Right renal cortex interstitium (tissue), 3 donors: ENCODE data around the gene TACR2. TPM values are rescaled to one million over a fixed set of nuclear protein-coding genes. Genes with fewer than 3 reads are reported as not detected.
"Not testable (repeated sequence)": the region's sequence is repeated elsewhere in the genome, so short reads cannot be mapped to it uniquely, and the experiment has no call there.

Experiments used
- DNase-seq, 3 donors: peaks; one replicate each; pipeline ENCODE4 v3.0.0-alpha.2; 2013; ENCODE audit warnings: low read depth in 3 of 3, low spot score in 2 of 3
- polyA plus RNA-seq, 3 donors: library from polyadenylated mRNA; unstranded; fragments of 120-200 nt; gene quantifications; one replicate each; pipeline ENCODE4 v1.2.1, GENCODE V29; 2013; ENCODE audit not compliant: insufficient read length in 3 of 3

The TACR2 gene
- polyA plus RNA-seq, 3 donors = 0.10 to 0.28 (median 0.24) TPM

DNA sequence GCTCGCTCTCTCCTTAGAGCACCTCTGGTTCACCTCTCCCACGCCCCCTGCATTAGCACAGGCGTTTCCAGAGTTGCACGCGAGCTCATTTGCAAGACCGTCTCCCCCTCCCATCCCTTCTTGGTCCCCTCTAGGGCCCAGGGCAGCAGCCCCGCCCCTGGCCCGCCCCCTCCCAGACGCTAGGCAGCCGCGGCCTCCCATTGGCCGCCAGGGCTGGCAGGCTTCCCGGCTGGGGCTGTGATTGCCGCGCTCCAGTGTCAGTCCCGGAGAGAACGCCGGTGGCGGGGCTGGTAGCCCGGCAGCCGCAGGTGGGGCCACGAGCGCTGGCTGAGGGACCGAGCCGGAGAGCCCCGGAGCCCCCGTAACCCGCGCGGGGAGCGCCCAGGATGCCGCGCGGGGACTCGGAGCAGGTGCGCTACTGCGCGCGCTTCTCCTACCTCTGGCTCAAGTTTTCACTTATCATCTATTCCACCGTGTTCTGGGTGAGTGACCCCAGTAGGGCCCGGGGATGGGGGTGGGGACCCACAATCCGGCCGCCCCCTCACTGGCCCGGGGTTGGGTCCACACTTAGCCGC, 34.6 kb upstream of the TACR2 start, which contains the start of gene TSPAN15:
Gene TSPAN15, plus strand, starts transcription at position 257 of the 575 bp plus-strand sequence. Its CDS starts 130 bp downstream, at position 387.
- DNase-seq = peak; percentile 52 to 82 (median 67)

DNA sequence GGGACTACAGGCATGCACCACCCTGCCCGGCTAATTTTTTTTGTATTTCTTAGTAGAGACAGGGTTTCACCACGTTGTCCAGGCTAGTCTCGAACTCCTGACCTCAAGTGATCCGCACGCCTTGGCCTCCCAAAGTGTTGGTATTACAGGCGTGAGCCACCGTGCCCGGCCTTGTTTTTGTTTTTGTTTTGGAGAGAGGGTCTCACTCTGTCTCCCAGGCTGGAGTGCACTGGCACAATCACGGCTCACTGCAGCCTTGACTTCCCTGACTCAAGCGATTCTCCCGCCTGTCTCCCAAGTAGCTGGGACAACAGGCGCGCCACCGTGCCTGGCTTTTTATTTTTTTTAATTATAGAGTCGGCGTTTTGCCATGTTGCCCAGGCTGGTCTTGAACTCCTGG, 33.7 kb upstream of the TACR2 start:
- DNase-seq = not testable (repeated sequence)

DNA sequence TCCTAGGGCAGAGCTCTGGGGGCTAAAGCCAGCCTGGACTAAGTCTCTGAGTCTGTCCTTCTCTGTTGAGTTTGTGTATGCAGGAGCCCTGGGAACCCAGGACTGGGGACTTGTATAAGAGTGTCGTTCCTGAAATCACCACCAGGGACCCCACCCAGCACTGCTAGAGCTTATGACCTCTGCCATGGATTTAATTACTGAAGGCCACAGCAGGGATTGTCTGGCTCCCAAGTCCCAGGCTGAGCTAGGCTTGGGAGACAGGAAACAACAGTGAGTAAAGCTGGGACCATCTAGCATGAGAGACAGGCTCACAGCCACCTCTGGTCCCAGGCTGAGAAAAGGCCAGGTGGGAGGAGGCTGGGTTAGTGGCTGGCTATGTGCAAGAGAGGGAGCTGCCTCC, 33.1 kb upstream of the TACR2 start:
- DNase-seq = no peak

DNA sequence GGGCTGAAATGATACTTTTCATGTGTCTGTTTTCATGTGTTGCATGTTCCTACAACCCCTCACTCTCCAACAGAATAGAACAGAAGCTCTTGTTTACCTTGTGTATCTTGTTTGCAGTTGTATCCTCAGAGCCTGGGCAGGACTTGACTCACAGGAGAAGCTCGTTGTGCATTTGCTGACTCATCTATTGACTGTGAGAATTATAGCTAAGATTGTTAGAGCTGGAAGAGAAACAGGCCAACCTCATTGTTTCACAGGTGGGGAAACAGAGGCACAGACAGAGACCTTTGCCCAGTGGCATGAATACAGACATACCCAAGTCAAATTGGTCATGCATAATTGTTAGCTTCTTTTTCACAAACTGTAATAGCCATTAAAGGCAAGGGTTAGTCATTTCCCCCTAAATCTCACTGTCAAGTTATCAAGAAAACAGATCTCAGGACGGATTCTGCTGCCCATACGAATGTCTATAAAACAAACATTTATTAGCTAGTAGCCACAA, 30.0 kb upstream of the TACR2 start:
- no peak for DNase-seq

DNA sequence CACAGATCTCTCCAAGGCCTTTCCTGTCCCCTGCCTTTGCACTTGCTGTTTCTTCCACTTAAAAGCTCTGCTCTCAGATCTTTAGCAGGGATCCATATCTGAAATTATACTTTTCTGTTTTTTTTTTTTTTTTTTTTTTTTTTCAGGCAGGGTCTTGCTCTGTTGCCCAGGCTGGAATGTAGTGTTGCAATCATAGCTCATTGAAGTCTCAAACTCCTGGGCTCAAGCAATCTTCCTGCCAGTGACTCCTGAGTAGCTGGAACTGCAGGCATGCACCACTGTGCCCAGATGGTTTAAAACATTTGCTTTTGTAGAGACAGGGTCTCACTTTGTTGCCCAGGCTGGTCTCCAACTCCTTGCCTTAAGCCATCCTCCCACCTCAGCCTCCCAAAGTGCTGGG, 29.5 kb upstream of the TACR2 start:
- DNase-seq = no peak

DNA sequence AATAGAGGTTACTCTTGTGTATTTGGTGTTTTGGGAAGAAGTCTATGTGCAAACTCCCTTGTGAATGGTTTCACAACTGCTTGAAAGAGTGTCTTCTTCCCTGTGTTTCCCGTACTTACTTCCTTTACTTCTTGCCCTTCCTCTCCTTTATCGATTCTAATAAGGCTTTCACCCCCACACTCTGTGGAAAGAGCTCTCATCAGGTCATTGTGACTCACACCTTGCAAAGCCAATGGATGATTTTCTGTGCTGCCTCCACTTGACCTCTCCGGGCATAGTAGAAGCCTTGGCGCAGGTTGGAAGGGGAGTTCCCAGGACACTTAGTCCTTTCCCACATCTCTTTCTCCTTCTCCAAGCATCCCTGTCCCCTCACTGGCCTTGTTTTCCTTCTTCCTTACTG, 28.3 kb upstream of the TACR2 start:
- no peak for DNase-seq

DNA sequence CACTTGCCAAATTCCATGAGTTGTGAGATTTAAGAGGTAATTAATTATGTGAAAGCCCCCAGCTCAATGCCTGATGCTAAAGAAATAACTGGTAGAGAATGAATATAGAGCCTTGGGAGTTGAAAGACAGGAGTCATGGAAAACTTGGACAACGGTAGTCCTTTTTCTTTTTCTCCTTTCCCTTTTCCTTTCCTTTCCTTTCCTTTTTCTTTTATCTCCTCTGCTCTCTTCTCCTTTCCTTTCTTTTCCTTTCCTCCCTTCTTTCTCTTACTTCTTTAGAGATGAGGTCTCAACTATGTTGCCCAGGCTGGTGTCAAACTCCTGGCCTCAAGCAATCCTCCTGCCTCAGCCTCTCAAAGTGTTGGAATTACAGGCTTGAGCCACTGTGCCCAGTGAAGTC, 26.6 kb upstream of the TACR2 start:
- no peak for DNase-seq

DNA sequence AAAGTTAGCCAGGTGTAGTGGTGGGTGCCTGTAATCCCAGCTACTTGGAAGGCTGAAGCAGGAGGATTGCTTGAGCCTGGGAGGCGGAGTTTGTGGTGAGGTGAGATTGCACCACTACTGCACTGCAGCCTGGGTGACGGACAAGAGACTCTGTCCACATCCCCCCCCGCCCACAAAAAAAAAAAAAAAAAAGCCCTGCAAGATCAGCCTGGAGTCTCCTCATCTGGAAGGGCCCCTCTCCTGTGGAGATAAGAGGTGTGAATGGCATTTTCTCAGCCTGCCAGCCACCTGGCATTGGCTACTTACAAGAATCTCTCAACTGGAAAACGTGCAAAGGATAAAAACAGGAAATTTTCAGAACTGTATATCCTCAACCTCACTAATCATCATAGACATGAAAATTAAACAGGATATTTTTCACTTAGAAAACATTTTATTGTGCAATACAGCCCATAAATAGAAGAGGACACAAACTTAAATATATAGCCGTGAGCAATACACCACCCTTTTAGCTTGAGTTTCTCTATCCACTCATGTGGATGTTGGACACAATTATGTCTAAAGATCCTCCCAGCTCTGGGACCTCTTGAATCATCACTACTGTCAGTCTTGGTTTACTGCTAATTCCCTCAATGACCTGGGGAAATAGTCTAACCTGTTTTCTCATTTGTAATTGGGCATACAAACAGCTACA, 23.2 kb upstream of the TACR2 start:
- DNase-seq = no peak

DNA sequence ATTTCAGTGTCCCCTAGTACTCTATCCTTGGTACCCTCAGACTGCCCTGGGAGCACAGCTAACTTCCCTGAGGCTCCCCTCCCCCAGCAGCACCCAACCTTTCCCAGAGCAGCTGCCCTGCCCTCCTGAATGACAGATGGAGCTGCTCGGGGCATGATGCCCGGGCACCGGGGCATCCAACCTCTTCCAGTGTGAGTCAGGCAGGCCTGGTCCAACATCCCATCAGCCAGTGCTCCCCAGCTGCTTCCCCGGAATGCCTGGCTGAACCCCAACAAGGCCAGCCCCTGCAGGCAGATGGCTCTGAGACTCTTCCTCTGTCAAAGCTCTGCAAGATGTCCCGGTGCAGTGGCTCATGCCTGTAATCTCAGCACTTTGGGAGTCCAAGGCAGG, 22.6 kb upstream of the TACR2 start:
- DNase-seq = no peak

DNA sequence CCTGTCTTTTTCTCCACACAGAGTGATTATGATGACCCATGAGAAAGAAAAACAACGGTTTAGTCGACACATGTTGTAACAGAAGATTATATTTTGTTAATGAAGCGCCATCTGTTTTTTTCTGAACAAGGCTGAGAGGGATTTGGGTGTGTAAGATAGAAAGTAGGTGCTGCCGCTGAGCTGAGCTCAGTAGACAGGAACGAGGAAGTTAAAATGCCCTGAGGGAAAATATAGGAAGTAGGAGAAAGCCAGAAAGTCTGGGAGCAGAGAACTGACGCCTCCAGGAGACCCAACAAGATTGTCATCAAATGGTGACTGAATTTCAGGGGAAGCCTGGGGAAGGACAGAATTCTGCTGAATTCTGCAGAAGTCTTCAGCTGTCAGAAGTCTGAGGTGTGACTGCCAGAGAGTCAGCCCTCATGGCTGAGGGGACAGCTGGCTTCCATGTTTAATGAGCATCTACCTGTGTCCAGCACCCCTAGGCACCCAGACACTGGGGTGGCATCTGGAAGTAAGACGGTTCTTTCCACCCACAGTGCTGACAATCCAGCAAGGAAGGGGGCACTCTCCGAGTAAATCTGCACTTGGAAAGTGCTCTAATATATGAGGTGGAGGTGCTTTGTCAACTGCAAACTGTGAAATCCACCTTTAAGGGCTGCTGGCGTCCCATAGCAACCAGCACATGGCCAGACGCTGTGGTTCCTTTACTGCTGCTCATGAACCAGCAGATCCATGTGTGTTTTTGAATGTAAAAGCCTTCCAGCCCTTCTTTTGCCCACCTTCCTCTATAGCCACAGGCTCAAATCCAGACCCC, 22.0 kb upstream of the TACR2 start:
- DNase-seq = no peak

DNA sequence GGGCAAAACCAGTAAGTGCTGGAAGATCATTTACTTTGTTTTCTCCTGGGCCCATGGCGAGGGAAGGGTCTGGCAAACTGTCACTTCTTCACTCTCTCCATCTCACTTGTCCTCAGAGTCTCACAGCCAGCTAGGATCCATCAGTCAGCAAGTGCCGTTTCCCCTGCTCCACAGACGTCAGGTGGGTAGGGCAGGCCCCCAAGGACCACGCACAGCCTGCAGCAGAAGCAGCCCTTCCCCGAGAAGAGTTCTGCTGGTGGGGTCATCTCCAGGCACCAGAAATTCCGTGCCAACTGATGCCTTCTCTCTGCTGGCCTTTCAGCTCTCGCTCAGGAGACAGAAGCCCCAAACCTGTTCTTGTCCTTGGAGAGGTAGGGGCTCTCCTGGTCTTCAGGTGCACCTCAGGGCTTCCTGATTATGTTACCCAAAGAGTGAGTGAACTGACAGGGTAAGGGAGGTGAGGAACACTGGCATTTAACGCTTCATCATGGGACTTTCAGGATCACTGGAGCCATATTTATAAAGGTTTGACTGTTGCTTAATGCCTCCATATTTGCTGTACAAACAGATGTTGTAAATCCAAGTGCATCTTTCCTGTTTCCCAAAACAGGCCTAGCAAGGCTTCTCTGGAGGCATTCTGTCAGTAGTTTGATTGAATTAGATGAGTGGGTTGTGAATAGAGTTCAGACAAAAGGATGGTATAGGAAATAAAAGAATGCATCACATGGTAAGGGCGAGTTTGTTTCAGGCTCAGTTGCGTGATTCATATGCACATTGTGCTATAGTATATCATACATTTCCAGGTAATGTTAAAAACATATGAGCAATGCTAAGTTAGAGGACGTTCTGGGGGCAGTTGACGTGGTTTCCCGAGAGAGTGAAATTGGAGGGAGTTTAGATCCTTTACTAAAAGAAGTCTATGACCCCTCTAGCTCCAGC, 20.9 kb upstream of the TACR2 start:
- DNase-seq = no peak

DNA sequence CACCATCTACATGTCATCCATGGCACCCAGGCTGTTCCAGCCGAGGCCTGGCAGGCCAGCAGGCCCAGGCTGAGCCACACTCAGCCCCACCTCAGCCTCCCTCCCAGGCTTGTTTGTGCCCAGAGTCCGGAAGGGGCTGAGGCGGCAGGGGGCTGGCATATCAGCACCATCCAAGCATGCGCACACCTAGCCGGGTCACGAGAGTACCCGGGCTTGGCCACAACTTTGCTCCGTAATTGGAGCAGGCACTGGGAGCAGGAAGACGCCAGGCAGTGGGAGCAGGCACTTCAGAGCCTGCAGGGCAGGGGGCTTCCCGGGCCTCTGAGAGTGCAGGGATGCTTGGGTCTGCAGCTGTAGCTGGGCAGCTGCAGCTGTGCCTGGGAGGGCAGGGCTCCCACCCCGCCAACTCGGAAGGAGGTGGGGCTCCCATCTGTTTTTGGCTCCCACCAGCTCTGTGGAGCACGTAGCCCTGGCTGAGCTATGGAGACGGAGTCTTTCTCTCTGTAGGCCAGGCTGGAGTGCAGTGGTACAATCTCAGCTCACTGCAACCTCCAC, 19.3 kb upstream of the TACR2 start:
- DNase-seq = no peak

DNA sequence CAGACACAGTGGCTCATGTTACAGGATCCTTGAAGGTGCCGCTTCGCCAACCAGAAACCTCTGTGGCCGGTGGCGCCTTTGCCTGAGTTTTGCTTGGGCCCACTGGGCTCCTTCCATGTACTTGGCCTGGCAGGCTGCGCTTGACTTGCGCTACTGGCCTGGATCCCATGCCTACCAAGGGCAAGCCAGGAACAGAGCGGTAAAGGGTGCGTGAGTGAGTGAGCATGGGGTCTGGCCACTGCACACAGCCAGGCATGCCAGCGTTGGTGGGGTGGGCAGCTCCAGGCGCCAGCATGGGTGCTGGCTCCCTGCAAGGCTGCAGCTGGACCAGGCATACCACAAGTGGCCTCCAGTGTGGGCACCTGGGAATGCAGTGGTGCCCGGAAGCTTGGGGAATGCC, 18.2 kb upstream of the TACR2 start:
- DNase-seq = no peak

DNA sequence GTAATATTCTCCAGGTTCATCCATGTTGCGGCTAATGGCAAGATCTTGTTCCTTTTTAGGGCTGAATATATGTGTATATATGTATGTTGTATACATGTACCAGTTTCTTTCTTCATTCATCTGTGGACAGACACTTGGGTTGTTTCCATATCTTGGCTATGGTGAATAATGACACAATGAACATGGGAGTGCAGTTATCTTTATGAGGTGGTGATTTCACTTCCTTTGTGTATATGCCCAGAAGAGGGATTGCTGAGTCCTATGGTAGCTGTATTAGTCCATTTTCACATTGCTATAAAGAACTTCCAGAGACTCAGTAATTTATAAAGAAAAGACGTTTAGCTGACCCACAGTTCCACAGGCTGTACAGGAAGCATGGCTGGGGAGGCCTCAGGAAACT, 17.5 kb upstream of the TACR2 start:
- no peak for DNase-seq

DNA sequence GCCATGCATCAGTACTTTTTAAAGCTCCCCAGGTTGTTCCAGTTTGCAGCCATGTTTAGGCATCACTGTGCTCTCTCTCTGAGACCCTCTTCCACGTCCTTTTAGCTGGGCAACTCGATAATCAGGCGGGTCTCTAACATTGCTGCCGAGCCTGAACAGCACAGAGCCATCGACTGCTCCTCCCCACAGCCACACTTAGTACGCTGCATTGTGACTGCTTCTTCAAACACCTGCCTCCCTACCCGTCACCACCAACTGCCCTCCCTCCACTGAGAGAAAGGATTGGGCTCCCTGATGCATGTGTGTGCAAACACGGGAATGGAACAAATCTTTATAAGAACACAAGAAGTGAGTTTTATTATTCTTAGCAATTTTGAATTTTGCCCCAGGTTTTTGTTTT, 11.4 kb upstream of the TACR2 start:
- no peak for DNase-seq

DNA sequence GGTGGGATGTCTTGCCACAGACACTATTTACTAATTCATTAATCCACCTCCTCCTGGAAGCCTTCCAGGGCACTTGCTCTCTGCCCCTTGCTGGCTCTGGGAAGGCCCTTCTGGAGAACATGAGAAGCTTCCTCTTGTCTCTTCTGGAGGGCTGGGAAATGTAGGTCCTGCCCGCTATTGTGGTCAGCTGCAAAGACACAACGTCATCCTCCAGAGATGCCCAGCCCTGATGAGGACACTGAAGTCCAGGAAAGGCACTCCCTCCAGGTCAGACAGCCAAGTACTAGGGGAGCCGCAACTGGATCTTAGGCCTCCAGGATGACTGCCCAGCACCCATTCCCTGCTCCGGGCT, 9.6 kb upstream of the TACR2 start:
- DNase-seq = no peak

DNA sequence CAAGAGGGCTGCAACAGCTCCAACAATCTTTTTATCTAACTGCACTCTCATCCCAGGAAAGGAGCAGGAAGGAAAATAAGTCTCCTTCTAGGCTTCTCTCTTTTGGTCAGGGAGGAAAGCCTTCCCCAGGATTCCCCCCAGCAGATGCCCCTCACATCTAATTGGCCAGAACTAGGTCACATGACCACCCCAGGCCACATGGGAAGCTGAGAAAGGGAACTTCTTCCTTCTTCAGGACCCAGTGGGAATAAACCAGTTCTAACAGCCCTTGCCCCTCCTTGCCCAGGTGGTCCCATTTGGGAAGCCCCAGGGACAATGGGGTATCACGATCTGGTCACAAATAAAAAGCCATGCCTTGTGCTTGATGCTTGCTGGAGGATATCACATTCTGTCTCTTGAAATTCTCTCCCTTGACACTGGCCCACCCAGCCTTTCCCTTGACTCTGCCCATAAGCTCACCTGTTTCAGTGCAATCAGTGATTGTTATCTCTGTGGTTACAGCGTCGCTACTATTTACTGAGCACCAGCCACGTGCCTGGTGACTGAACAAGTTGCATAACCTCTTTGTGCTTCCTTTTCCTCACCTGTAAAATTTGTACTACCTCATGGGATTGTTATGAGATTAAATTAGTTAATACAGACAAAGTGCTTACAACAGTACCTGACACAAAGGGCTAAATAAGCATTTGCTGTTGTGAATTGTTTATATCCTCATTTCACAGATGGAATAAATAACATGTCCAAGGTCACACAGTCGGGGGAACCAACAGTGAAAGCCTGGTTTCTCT, 9.0 kb upstream of the TACR2 start:
- DNase-seq = no peak

DNA sequence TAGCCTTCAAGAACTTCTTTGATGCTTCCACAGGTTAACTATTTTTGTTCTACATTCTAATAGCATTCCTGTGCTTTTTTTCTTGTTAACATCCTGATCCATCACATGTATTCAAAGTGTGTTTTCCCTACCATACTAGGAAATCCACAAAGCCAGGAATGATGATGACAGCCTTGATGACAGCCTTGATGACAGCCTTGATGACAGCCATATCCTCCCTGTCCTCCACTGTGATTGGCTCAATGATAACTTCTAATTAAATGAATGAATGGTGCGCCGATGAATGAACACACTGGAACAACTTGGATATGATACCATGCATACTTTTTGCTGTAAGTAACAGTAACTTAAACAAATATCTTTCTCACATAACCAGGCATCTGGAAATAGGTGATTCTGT, 8.3 kb upstream of the TACR2 start:
- no peak for DNase-seq

DNA sequence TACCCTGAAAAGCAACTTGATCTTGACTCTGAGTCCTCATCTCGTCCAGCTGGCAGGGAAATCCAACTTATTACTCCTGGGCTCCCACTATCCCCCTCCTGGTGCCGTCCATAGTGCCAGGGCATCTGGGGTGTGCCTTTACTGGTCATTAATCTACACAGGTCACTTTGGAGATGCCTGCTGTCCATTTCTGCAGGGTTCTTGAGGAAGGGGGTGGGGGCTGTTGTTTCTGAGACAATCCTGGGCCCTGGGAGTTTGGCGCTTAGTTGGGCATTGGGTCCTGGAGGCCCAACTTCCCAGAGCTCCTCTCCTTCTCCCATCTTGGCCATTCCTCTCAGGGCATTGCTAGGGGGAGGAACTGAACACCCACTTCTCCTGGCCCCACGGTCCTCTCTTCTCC, 6.0 kb upstream of the TACR2 start:
- no peak for DNase-seq
